Stimulated activated CD8-positive, alpha-beta memory T cell treated with anti-CD3 and anti-CD28 coated beads, Interleukin-15, amount 100 ng/mL, for 48 hours (primary cell): Measurements from ENCODE around the gene PRH1.

ENCODE experiments used
- DNase-seq, 2 donors: peaks; one replicate each; pipeline ENCODE4 v3.0.0-alpha.2; 2020; ENCODE audit warnings: low read depth in 2 of 2

PRH1 gene

DNA sequence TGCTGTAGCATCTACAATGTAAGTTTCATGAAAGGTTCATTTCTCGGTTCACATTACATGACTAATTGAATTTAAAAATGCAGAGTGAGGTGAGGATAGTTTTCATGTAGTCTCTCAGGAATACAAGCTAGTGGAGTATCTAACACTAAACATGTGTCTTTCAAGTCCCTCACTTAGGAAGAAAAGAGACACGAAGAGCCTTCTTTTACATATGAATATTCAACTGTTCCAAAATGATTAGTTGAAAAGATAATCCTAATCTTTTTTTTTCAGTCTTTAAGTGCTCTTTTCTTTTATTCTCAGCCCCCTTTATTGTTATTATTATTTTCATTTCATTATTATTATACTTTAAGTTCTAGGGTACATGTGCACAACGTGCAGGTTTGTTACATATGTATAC lies 45.6 kb downstream of the PRH1 start:
- DNase-seq: no peak
